Subcutaneous adipose tissue (tissue), 4 donors: ENCODE results near the gene TLN1. TPM values are rescaled to one million over a fixed set of nuclear protein-coding genes. Genes with fewer than 3 reads are reported as not detected.

Experiments
- CTCF ChIP-seq: fragments of 450-650 bp; IDR thresholded peaks from one replicate; pipeline ENCODE4 v1.5.1; 2016; ENCODE audit warnings: low read depth, mild to moderate bottlenecking, control low read depth, antibody characterized with exemption, moderate library complexity
- small RNA-seq: library from RNA; depleted of rRNA; stranded (forward); fragments of <200 nt; gene quantifications from one replicate; pipeline ENCODE3, GENCODE V24; 2016
- total RNA-seq, 4 donors: library from RNA; depleted of rRNA; stranded (reverse); fragments of >200 nt; gene quantifications; one replicate each; pipeline ENCODE4 v1.1.0, GENCODE V29; 2016

Gene TLN1
- total RNA-seq, 4 donors from 2014 or later, result 247 to 590 (median 461) TPM

GRCh38 chr9:35651956-35652828 is 79.8 kb downstream of the TLN1 start:
- TF ChIP-seq CTCF, result no peak

GRCh38 chr9:35650341-35651158 is 81.4 kb downstream of the TLN1 start, which contains the start of gene SIT1:
Gene SIT1 (minus strand): TSS chr9:35650931. CDS start chr9:35650853, 78 bp downstream.
- no peak for TF ChIP-seq CTCF

GRCh38 chr9:35649431-35650340 is 82.3 kb downstream of the TLN1 start:
- TF ChIP-seq CTCF, result no peak

Small RNAs within 50 kb of the gene (small RNA-seq; reads per million reads assigned to genes)
- gene MIR6853, result 0.36 reads per million
- not detected for gene RMRP
- gene RN7SL22P, result not detected

Other genes starting within 250 kb of the TLN1 start
- 10 to 100 TPM; 11.6 to 24.7 (median 13.3) TPM for gene RUSC2, start 242.1 kb downstream of the TLN1 start, total RNA-seq
- gene TESK1, start 126.9 kb downstream of the TLN1 start, total RNA-seq, result 100 to 1,000 TPM in 1 of 4 donors, 10 to 100 TPM in 3; 32.3 to 132 (median 41.0) TPM
- 10 to 100 TPM in 1 of 4 donors, 1 to 10 TPM in 3; 1.1 to 37.6 (median 3.9) TPM for gene CD72, start 113.8 kb downstream of the TLN1 start, total RNA-seq
- gene SIT1, start 81.3 kb downstream of the TLN1 start, total RNA-seq, result 1 to 10 TPM in 3 of 4 donors, under 1 TPM in 1; 0.82 to 6.6 (median 4.2) TPM
- over 10,000 TPM in 2 of 4 donors, 1,000 to 10,000 TPM in 2; 5,303 to 20,573 (median 11,936) TPM for gene RMRP, start 74.2 kb downstream of the TLN1 start, total RNA-seq
- gene CCDC107, start 73.9 kb downstream of the TLN1 start, total RNA-seq, result 100 to 1,000 TPM in 2 of 4 donors, 10 to 100 TPM in 2; 60.7 to 119 (median 97.2) TPM
- gene ARHGEF39, start 67.0 kb downstream of the TLN1 start, total RNA-seq, result 1 to 10 TPM in 1 of 4 donors, under 1 TPM in 1, not detected in 2; 0.88 to 2.2 TPM
- gene CA9, start 58.3 kb downstream of the TLN1 start, total RNA-seq, result not detected
- gene TPM2, start 42.3 kb downstream of the TLN1 start, total RNA-seq, result 100 to 1,000 TPM in 2 of 4 donors, 10 to 100 TPM in 2; 86.2 to 269 (median 115) TPM
- gene CREB3, start 471 bp upstream of the TLN1 start, total RNA-seq, result 10 to 100 TPM; 33.6 to 45.4 (median 38.6) TPM
- 100 to 1,000 TPM in 1 of 4 donors, 10 to 100 TPM in 3; 33.7 to 107 (median 41.6) TPM for gene GBA2, start 17.0 kb upstream of the TLN1 start, total RNA-seq
- gene RGP1, start 17.1 kb upstream of the TLN1 start, total RNA-seq, result 10 to 100 TPM; 11.6 to 21.7 (median 13.8) TPM
- not detected for gene MSMP, start 22.1 kb upstream of the TLN1 start, total RNA-seq
- 10 to 100 TPM; 15.8 to 36.1 (median 24.3) TPM for gene NPR2, start 59.4 kb upstream of the TLN1 start, total RNA-seq
- 1 to 10 TPM in 2 of 4 donors, under 1 TPM in 2; 0.33 to 1.8 (median 1.0) TPM for gene SPAG8, start 80.1 kb upstream of the TLN1 start, total RNA-seq
- 10 to 100 TPM; 27.7 to 98.1 (median 40.4) TPM for gene HINT2, start 82.8 kb upstream of the TLN1 start, total RNA-seq
- not detected for gene FAM221B, start 96.5 kb upstream of the TLN1 start, total RNA-seq
- gene TMEM8B, start 97.0 kb upstream of the TLN1 start, total RNA-seq, result 10 to 100 TPM in 1 of 4 donors, 1 to 10 TPM in 3; 4.1 to 10.4 (median 5.4) TPM
- gene OR13J1, start 138.2 kb upstream of the TLN1 start, total RNA-seq, result not detected
- 10 to 100 TPM in 3 of 4 donors, 1 to 10 TPM in 1; 9.5 to 24.4 (median 16.6) TPM for gene HRCT1, start 174.0 kb upstream of the TLN1 start, total RNA-seq
- gene SPAAR, start 177.3 kb upstream of the TLN1 start, total RNA-seq, result 10 to 100 TPM in 2 of 4 donors, 1 to 10 TPM in 2; 7.8 to 42.4 (median 12.8) TPM
- not detected for gene OR2S2, start 226.0 kb upstream of the TLN1 start, total RNA-seq